ENCODE data around the gene OR6C1.
"Not testable (repeated sequence)": the region's sequence is repeated elsewhere in the genome, so short reads cannot be mapped to it uniquely, and the experiment has no call there.

Gene OR6C1

GRCh38 chr12:55314043-55314442 is at the start of gene OR6C1:
OR6C1 (plus strand) TSS chr12:55314343; CDS start chr12:55320600, 6,257 bp downstream.
- FAIRE-seq: no peak

DNA sequence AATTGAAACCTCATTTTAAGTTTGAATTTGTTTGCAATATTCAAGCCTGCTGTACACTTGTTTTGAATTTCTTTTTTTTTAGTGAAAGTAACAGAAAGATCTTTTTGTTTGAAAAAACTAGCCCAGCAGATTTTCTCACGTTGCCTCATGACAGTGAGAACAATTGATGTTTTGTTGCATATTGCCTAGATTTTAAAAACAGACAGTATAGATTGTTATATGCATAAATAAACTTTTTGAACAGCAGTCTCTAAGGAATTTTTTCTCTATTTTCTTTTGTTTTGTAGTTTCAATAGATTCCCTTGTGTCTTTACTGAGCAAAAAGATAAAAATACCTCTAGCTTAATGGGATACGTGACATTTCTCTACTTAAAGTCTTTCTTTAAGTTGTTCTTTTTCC is 33.2 kb upstream of the OR6C1 start:
- FAIRE-seq: no peak

DNA sequence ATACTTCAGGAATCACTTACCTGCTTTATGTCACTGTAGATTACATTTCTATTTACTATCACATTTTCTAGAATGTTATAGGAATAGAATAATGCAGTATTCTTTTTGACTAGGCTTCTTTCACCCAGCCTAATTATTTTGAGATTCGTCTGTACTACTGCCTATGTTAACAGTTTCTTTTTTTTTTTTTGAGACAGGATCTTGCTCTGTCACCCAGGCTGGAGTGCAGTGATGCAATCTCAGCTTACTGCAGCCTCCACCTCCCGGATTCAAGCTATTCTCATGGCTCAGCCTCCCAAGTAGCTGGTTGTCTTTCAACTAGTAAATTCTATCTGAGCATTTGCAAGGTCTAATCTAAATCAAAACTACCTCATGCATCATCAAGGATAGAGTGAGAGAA is 24.1 kb upstream of the OR6C1 start:
- FAIRE-seq: no peak

- FAIRE-seq: no peak
These were observed 17.7 kb upstream of the OR6C1 start, which contains the start of gene OR6C6 for GRCh38 chr12:55296469-55296868. OR6C6 (minus strand) TSS chr12:55296569; CDS start chr12:55295232, 1,337 bp downstream.

- FAIRE-seq: no peak
These were observed 6.1 kb downstream of the OR6C1 start for GRCh38 chr12:55320201-55320600.

DNA sequence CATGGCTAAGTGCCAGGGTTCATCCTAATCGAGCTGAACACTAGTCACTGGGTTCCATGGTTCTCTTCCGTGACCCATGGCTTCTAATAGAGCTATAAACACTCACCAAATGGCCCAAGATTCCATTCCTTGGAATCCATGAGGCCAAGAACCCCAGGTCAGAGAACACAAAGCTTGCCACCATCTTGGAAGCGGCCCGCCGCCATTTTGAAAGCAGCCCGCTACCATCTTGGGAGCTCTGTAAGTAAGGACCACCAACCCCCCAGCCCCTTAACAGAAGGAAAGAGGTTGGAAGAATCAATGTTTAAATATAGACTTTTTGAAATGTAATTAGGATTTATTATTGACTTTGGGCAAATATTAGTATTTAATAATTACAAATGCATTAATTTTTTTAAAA is 11.7 kb downstream of the OR6C1 start:
- not testable (repeated sequence) for FAIRE-seq

GRCh38 chr12:55330446-55330845 is 16.3 kb downstream of the OR6C1 start, which contains the start of gene OR6C3:
OR6C3 (plus strand) TSS chr12:55330746; CDS start chr12:55331701, 955 bp downstream.
- no peak for FAIRE-seq

DNA sequence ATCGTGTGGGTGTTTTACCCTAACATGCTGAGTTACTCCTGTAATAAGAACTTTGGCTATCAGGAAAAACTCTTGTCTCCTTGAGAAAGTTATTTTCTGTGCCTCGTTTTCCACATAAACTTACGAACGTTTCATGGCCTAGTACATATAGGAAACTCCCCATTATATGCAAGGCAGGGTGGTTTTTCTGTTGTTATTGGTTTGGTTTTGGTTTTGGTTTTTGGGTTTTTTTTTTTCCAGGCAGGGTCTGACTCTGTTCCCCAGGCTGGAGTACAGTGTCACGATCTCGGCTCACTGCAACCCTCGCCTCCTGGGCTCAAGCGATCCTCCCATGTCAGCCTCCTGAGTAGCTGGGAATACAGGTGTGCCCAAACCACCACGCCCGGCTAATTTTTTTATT is 21.9 kb downstream of the OR6C1 start:
- FAIRE-seq: no peak

GRCh38 chr12:55355338-55355737 is 41.2 kb downstream of the OR6C1 start:
- not testable (repeated sequence) for FAIRE-seq

- no peak for FAIRE-seq
These were observed 48.5 kb downstream of the OR6C1 start, which contains the start of gene OR6C75 for GRCh38 chr12:55362675-55363074. OR6C75 (plus strand) TSS chr12:55362975; CDS start chr12:55365111, 2,136 bp downstream.

- no peak for FAIRE-seq
These were observed 50.9 kb downstream of the OR6C1 start for GRCh38 chr12:55365086-55365485.

Data from A204.1 (cell line).